Fibroblast of lung (primary cell): ENCODE data around the gene NKD2.

ENCODE experiments used
- EZH2 ChIP-seq: IDR thresholded peaks from 2 replicates; pipeline ENCODE4 v1.5.1; 2012; ENCODE audit warnings: low read length, control low read depth, mild to moderate bottlenecking; ENCODE audit errors: missing control alignments
- TF ChIP-seq, protein P1 (sequence below), 2 donors: IDR thresholded peaks in 1 of 2; conservative IDR thresholded peaks in 1 of 2; 1 replicate in 1 of 2; 2 replicates in 1 of 2; pipeline ENCODE4 v1.5.1; 2011 to 2012; ENCODE audit warnings: low read length in 2 of 2, control low read depth in 1 of 2, inconsistent platforms in 1 of 2, low read depth in 1 of 2, mild to moderate bottlenecking in 1 of 2

DNA sequence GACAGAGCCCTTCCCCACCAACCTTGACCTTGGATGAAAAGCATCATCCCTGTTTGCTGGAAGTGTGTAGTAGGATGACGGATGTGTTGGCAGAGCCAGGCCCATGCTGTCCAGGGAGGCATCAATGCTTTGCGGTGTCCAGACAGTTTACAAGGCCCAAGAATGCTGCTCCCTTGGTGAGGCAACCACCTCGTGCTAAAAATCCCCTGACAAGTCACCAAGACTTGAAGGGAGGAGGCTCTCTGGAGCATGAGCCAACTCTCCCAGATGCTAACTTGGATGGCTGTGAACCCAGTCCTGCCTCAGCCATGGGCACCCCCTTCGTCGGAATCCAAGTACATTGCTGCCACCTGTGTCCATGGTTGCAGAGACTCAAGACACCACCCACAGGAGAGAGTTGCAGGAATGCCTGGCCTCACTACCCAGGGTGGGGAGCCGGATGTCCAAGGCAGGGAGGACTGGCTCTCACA lies 9.5 kb upstream of the NKD2 start:
- TF ChIP-seq, protein P1, sequence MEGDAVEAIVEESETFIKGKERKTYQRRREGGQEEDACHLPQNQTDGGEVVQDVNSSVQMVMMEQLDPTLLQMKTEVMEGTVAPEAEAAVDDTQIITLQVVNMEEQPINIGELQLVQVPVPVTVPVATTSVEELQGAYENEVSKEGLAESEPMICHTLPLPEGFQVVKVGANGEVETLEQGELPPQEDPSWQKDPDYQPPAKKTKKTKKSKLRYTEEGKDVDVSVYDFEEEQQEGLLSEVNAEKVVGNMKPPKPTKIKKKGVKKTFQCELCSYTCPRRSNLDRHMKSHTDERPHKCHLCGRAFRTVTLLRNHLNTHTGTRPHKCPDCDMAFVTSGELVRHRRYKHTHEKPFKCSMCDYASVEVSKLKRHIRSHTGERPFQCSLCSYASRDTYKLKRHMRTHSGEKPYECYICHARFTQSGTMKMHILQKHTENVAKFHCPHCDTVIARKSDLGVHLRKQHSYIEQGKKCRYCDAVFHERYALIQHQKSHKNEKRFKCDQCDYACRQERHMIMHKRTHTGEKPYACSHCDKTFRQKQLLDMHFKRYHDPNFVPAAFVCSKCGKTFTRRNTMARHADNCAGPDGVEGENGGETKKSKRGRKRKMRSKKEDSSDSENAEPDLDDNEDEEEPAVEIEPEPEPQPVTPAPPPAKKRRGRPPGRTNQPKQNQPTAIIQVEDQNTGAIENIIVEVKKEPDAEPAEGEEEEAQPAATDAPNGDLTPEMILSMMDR (conservative IDR thresholded peaks at IDR 0.05 in 1 of 2, IDR thresholded peaks at IDR 0.05 in 1 of 2; ENCODE audit: low read depth in 1 of 2, low read length in 2 of 2) = no peak
- TF ChIP-seq EZH2 = no peak
